IMR-90 (cell line): ENCODE measurements around the gene HSD17B4.

ENCODE experiments used
- FOS ChIP-seq: fragments of 150-350 bp; IDR thresholded peaks from 2 replicates; pipeline ENCODE4 v1.6.1; 2016; ENCODE audit warnings: low read depth, low read length
- MAFK ChIP-seq: IDR thresholded peaks from 2 replicates; pipeline ENCODE4 v1.6.1; 2012; ENCODE audit warnings: low read depth, low read length, improper control_type of control experiment
- POLR2A ChIP-seq: IDR thresholded peaks from 2 replicates; pipeline ENCODE4 v1.6.1; 2012; ENCODE audit warnings: mild to moderate bottlenecking, low read depth, low read length
- RAD21 ChIP-seq: IDR thresholded peaks from 2 replicates; pipeline ENCODE4 v1.6.1; 2012; ENCODE audit warnings: low read length, improper control_type of control experiment
- TF ChIP-seq, protein P1 (sequence below): conservative IDR thresholded peaks from 2 replicates; pipeline ENCODE4 v1.5.1; 2012; ENCODE audit warnings: mild to moderate bottlenecking, low read depth, low read length, improper control_type of control experiment

DNA sequence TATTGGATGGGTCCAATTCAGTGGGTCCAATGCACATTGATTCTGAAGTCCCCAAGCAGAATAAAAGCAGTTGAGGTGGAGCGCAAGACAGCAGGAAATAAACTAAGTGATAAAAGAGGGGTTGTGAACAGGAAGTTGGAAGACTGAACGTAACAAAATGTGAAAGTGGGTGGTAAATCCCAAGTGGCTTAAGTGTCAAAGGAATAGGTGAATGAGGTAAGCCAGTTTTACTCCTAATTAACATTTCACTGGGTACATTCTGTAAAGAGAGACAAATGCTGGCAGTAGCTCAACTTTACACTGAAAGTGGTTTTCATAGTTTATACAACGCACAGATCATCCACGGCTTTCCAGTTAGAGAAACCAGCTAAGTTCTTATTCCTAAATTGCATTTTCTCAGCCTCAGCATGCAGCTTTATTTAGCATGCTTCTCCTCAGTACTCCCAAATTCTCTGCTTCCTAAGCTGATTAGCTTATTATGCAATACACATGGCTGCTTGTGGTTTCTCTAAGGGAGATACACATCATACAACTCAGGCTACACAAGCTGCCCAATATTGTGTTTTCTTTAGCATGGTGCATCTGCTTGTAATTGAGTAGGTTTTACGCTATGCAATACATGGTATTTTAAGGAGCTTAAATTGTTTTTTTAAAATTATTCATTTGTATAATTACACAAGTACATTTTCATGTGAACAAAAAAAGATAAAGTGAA lies 34.2 kb upstream of the HSD17B4 start:
- TF ChIP-seq, protein P1, sequence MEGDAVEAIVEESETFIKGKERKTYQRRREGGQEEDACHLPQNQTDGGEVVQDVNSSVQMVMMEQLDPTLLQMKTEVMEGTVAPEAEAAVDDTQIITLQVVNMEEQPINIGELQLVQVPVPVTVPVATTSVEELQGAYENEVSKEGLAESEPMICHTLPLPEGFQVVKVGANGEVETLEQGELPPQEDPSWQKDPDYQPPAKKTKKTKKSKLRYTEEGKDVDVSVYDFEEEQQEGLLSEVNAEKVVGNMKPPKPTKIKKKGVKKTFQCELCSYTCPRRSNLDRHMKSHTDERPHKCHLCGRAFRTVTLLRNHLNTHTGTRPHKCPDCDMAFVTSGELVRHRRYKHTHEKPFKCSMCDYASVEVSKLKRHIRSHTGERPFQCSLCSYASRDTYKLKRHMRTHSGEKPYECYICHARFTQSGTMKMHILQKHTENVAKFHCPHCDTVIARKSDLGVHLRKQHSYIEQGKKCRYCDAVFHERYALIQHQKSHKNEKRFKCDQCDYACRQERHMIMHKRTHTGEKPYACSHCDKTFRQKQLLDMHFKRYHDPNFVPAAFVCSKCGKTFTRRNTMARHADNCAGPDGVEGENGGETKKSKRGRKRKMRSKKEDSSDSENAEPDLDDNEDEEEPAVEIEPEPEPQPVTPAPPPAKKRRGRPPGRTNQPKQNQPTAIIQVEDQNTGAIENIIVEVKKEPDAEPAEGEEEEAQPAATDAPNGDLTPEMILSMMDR = no peak
- TF ChIP-seq FOS (no peak), POLR2A (no peak), MAFK (no peak), RAD21 (no peak)
